C4-2B (cell line): Measurements from ENCODE around the gene PLXNA3.

Experiments
- H3K27ac ChIP-seq: fragments of 450-650 bp; 2 replicates; pipeline ENCODE4 v1.5.1; 2017
- ZFX ChIP-seq: fragments of 450-650 bp; IDR thresholded peaks from 2 replicates; pipeline ENCODE4 v1.6.1; 2017
- TF ChIP-seq, protein P1 (sequence below): fragments of 450-650 bp; conservative IDR thresholded peaks from 2 replicates; pipeline ENCODE4 v1.5.1; 2017; ENCODE audit warnings: mild to moderate bottlenecking

PLXNA3 gene

DNA sequence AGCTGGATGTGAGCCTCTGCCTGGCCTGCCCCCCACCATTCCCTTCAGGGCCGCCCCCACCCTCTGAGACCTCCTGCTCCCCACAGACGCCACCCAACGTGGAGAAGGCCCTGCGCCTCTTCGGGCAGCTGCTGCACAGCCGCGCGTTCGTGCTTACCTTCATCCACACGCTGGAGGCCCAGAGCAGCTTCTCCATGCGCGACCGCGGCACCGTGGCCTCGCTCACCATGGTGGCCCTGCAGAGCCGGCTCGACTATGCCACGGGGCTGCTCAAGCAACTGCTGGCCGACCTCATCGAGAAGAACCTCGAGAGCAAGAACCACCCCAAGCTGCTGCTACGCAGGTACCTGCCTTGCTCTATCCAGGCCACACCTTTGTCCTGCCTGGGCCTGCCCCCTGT, 10.1 kb downstream of the PLXNA3 start:
- TF ChIP-seq, protein P1, sequence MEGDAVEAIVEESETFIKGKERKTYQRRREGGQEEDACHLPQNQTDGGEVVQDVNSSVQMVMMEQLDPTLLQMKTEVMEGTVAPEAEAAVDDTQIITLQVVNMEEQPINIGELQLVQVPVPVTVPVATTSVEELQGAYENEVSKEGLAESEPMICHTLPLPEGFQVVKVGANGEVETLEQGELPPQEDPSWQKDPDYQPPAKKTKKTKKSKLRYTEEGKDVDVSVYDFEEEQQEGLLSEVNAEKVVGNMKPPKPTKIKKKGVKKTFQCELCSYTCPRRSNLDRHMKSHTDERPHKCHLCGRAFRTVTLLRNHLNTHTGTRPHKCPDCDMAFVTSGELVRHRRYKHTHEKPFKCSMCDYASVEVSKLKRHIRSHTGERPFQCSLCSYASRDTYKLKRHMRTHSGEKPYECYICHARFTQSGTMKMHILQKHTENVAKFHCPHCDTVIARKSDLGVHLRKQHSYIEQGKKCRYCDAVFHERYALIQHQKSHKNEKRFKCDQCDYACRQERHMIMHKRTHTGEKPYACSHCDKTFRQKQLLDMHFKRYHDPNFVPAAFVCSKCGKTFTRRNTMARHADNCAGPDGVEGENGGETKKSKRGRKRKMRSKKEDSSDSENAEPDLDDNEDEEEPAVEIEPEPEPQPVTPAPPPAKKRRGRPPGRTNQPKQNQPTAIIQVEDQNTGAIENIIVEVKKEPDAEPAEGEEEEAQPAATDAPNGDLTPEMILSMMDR = no peak
- no peak overlapping the region for H3K27ac ChIP-seq

DNA sequence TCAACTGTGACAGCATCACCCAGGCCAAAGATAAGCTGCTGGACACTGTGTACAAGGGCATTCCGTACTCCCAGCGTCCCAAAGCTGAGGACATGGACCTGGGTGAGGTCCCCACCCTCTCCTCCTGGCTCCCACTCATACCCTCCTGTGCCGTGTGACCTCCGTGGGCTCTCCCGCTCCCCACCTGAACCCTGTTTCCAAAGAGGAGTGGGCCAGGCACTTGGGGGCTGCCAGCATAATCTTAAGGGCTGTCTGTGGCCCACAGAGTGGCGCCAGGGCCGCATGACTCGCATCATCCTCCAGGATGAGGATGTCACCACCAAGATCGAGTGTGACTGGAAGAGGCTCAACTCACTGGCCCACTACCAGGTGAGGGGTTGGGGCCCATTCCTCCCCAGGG, 11.0 kb downstream of the PLXNA3 start:
- TF ChIP-seq, protein P1 = no peak
- TF ChIP-seq ZFX = no peak
- no peak overlapping the region for H3K27ac ChIP-seq

DNA sequence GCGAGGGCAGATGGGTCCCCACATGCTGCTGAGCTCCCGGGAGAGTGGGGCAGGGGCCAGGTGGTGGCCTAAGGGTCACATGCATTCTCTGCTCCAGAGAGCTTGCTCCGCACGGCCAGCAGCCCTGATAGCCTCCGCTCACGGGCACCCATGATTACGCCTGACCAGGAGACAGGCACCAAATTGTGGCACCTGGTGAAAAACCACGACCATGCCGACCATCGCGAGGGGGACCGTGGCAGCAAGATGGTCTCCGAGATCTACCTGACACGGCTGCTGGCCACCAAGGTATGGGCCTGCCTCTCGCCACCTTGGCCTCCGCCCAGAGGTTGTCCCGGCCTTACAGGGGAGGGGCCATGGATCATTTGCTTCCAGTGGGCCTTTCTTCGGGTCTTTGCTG, 11.8 kb downstream of the PLXNA3 start:
- TF ChIP-seq, protein P1 = no peak

DNA sequence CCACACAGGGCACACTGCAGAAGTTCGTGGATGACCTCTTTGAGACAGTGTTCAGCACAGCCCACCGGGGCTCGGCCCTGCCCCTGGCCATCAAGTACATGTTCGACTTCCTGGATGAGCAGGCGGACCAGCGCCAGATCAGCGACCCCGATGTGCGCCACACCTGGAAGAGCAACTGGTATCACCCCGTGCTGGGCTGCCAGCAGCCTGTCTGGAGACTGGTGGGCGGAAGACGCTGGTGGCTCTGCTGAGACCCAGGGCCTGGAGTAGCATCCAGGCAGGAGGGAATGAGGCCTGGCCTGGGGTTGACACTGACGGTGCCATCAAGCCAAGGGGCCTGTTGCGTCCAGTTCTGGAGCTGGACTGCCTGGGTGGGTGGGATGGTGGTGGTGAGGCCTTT, 12.4 kb downstream of the PLXNA3 start:
- H3K27ac ChIP-seq = no peak overlapping the region
- TF ChIP-seq, protein P1 = no peak
- no peak for TF ChIP-seq ZFX

More for the DNA sequence above, 11.8 kb downstream of the PLXNA3 start:
- no peak overlapping the region for H3K27ac ChIP-seq

DNA sequence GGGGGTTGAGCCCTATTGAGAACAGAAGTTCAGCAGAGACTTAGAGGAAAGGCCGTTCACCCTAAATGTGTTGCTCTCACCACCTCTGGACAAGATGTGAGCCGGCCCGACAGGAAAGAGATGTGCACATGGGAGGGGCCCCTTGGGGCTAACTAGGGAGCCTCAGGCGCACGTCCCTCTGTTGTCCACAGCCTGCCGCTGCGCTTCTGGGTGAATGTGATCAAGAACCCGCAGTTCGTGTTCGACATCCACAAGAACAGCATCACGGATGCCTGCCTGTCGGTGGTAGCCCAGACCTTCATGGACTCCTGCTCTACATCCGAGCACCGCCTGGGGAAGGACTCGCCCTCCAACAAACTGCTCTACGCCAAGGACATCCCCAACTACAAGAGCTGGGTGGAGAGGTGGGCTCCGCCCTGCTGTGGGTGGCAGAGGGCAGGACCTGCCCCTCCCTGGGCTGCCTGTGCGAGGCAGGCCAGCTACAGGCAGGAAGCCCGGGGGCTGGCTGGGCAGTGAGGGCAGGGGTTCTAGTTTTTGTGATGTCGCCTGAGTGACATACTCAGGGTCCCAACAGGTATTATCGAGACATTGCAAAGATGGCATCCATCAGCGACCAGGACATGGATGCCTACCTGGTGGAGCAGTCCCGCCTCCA, 13.0 kb downstream of the PLXNA3 start:
- no peak for TF ChIP-seq ZFX
- TF ChIP-seq, protein P1 = no peak
- no peak overlapping the region for H3K27ac ChIP-seq

DNA sequence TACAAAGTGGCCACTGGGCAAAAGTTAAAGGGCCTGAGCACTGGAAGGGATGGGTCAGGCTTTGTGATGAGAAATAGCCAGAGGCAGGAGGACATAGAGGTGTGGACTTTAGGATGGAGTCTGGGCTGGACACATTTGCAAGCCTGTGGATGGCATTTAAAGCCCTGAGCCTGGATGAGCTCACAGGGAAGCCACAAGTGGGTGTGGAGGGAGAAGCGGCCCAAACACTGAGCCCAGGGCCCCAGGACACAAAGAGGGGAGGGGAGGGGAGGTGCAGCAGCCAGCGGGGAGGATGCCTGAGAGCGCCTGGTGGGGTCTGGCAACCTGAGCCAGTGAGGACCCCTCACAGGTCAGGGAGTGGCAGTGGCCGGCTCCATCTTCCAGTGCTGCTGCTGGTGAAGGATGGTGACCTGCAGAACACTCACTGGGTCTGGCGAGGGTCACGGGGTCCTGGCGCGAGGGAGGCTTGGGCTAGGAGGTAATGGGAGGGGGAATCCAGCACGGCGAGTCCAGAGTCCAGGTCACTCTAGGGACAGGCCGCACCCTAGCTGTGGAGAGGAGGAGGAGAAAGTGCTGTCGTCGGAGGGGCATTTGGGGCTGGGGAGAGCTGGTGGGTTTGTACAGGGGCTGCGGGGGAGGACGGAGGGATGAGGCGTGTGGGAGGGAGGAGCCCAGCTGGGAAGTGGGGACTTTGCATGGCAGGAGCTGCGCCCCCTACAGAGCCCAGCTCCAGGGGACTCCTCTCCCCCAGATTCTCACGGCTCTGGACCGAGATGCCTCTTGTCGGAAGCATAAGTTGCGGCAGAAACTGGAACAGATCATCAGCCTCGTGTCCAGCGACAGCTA, 14.0 kb downstream of the PLXNA3 start:
- H3K27ac ChIP-seq = no peak overlapping the region
- TF ChIP-seq, protein P1 = no peak
- no peak for TF ChIP-seq ZFX
